HL-60 (cell line): ENCODE measurements around the gene JAK3.

Experiments used
- GABPA ChIP-seq: IDR thresholded peaks from 2 replicates; pipeline ENCODE4 v1.6.1; 2012; ENCODE audit warnings: low read depth
- POLR2AphosphoS5 ChIP-seq: IDR thresholded peaks from 2 replicates; pipeline ENCODE4 v1.6.1; 2012; ENCODE audit warnings: low read depth
- TF ChIP-seq, protein P1 (sequence below): IDR thresholded peaks from one replicate; pipeline ENCODE4 v1.5.1; 2011; ENCODE audit warnings: low read length, control low read depth, inconsistent platforms; ENCODE audit not compliant: insufficient read depth
- TF ChIP-seq, protein P2 (sequence below): IDR thresholded peaks from 2 replicates; pipeline ENCODE4 v1.6.1; 2012; ENCODE audit warnings: low read depth; ENCODE audit not compliant: insufficient replicate concordance

DNA sequence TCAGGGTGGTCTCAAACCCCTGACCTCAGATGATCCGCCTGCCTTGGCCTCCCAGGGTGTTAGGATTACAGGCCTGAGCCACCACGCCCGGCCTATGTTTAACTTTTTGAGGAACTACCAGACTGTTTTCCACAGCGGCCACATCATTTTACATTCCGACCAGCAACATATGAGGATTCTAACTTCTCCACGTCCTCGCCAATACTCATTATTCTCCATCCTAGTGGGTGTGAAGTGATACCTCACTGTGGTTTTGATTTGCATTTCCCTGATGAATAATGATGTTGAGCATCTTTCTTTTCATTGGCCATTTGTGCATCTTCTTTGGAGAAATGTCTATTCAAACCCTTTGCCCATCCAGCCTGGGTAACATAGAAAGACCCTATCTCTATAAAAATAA, 38.7 kb upstream of the JAK3 start:
- TF ChIP-seq, protein P1, sequence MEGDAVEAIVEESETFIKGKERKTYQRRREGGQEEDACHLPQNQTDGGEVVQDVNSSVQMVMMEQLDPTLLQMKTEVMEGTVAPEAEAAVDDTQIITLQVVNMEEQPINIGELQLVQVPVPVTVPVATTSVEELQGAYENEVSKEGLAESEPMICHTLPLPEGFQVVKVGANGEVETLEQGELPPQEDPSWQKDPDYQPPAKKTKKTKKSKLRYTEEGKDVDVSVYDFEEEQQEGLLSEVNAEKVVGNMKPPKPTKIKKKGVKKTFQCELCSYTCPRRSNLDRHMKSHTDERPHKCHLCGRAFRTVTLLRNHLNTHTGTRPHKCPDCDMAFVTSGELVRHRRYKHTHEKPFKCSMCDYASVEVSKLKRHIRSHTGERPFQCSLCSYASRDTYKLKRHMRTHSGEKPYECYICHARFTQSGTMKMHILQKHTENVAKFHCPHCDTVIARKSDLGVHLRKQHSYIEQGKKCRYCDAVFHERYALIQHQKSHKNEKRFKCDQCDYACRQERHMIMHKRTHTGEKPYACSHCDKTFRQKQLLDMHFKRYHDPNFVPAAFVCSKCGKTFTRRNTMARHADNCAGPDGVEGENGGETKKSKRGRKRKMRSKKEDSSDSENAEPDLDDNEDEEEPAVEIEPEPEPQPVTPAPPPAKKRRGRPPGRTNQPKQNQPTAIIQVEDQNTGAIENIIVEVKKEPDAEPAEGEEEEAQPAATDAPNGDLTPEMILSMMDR, result no peak
- TF ChIP-seq POLR2AphosphoS5 (no peak), GABPA (no peak)
- TF ChIP-seq, protein P2, sequence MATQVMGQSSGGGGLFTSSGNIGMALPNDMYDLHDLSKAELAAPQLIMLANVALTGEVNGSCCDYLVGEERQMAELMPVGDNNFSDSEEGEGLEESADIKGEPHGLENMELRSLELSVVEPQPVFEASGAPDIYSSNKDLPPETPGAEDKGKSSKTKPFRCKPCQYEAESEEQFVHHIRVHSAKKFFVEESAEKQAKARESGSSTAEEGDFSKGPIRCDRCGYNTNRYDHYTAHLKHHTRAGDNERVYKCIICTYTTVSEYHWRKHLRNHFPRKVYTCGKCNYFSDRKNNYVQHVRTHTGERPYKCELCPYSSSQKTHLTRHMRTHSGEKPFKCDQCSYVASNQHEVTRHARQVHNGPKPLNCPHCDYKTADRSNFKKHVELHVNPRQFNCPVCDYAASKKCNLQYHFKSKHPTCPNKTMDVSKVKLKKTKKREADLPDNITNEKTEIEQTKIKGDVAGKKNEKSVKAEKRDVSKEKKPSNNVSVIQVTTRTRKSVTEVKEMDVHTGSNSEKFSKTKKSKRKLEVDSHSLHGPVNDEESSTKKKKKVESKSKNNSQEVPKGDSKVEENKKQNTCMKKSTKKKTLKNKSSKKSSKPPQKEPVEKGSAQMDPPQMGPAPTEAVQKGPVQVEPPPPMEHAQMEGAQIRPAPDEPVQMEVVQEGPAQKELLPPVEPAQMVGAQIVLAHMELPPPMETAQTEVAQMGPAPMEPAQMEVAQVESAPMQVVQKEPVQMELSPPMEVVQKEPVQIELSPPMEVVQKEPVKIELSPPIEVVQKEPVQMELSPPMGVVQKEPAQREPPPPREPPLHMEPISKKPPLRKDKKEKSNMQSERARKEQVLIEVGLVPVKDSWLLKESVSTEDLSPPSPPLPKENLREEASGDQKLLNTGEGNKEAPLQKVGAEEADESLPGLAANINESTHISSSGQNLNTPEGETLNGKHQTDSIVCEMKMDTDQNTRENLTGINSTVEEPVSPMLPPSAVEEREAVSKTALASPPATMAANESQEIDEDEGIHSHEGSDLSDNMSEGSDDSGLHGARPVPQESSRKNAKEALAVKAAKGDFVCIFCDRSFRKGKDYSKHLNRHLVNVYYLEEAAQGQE, result no peak
